Measurements from ENCODE around the gene WAS.
"Not testable (repeated sequence)": the region's sequence is repeated elsewhere in the genome, so short reads cannot be mapped to it uniquely, and the experiment has no call there.

The WAS gene

DNA sequence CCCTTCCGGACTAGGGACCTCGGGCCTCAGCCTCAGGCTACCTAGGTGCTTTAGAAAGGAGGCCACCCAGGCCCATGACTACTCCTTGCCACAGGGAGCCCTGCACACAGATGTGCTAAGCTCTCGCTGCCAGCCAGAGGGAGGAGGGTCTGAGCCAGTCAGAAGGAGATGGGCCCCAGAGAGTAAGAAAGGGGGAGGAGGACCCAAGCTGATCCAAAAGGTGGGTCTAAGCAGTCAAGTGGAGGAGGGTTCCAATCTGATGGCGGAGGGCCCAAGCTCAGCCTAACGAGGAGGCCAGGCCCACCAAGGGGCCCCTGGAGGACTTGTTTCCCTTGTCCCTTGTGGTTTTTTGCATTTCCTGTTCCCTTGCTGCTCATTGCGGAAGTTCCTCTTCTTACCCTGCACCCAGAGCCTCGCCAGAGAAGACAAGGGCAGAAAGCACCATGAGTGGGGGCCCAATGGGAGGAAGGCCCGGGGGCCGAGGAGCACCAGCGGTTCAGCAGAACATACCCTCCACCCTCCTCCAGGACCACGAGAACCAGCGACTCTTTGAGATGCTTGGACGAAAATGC, at the start of gene WAS:
TSS of gene WAS (plus strand) at position 389 of the 572 bp plus-strand sequence. CDS start at position 444, 55 bp downstream.
- DNase-seq (ENCODE audit: low read depth in 2 of 2) = peak in 1 of 2 experiments; percentile 20

DNA sequence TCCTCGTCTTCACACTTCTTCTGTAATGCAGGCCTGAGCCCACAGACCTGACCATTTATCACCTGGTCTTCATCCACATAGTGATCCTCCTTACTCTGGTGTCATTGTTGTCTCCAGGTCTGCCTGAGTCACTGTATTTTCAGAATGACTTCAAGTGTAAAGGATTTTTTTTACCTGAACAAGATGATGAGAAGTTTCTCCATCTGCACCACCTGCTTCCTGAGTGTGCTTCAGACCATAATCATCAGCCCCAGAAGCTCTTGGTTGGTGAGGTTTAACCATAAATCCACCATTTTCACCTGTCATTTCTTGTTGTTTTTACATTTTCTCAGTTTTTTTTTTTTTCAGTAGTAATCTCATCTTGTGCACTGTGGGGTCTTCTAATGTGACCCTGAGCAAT, 47.3 kb upstream of the WAS start:
- no peak for DNase-seq (ENCODE audit: low read depth in 2 of 2)

DNA sequence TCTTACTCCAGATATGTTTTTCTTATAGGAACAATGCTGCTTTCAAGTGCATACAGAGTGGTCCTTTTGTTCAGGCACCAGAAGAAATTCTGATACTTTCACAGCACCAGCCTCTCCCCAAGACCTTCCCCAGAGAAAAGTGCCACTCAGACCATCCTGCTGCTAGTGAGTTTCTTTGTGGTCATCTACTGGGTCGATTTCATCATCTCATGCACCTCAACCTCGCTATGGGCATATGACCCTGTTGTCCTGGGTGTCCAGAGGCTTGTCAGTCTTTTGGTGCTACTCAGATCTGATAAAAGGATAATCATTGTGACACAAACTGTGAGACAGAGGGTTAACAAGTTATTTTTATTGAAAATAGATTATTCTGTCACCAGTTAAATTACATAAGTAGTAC, 46.8 kb upstream of the WAS start:
- no peak for DNase-seq (ENCODE audit: low read depth in 2 of 2)

DNA sequence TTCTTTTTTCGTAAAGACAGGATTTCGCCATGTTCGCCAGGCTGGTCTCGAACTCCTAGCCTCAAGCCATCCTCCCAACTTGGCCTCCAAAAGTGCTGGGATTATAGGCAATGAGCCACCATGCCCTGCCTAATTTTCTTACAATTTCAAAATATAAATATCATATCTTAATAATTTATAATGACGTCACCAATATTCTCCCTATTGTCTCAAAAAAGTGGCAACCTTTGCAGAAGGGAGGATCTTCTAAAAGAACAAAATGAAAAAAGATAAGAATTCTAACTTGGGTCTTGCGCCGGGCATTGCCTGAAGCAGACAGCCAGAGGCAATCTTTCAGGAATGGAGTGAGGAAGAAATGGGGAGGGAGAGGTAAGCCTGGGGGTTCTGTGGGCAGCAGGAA, 37.9 kb upstream of the WAS start:
- no peak for DNase-seq (ENCODE audit: low read depth in 2 of 2)

DNA sequence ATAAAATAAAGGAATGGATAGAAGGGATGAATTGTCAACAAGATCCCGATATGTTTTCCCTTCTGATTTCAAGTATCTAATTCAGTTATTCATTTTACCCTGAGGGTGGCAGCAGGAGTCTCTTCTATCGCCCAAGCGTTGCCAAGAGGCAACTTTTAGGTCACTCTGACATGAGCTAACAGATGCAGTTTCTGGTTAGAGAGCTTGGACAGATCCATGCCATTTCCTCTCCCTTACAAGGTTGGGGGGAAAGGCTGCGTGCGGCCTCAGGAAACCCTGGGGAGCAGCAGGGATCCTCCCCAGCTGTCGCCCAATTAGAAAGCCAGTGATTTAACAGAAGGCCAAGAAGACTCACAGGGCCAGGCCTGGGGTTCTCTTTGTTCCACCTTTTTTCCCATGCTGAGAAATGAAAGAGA, 35.3 kb upstream of the WAS start:
- DNase-seq (ENCODE audit: low read depth in 2 of 2) = no peak

DNA sequence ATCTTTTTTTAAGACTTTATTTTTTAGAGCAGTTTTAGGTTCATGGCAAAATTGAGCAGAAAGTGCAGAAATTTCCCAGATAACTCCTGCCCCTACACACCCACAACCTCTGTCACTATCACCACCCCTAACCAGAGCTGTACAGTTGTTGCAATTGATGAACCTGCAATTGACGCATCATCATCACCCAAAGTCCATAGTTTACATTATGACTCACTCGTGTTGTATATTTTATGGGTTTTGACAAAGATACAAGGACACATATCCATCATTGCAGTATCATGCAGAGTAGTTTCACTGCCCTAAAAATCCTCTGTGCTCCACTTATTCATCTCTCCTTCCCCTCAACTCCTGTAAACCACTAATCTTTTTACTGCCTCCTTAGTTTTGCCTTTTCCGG, 34.5 kb upstream of the WAS start:
- no peak for DNase-seq (ENCODE audit: low read depth in 2 of 2)

DNA sequence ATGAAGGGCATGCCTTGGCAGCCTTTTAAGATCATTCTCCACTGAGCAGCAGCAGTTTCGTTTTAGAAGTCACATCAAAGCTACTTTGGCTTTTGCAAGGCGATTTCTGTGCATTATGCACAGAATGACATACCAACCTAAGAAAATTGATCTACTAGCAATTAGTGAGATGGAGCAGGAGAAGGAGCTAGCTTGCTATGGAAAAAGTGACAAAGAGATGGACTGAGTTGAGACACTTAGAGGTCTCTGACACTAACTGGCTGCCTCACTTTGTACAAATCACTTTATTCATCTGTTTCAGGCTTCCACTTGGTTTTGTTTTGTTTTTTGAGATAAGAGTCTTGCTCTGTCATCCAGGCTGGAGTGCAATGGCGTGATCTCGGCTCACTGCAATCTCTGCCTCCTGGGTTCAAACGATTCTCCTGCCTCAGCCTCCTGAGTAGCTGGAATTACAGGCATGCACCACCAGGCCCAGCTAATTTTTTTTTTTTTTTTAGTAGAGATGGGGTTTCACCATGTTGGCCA, 31.5 kb upstream of the WAS start:
- DNase-seq (ENCODE audit: low read depth in 2 of 2) = not testable (repeated sequence)

DNA sequence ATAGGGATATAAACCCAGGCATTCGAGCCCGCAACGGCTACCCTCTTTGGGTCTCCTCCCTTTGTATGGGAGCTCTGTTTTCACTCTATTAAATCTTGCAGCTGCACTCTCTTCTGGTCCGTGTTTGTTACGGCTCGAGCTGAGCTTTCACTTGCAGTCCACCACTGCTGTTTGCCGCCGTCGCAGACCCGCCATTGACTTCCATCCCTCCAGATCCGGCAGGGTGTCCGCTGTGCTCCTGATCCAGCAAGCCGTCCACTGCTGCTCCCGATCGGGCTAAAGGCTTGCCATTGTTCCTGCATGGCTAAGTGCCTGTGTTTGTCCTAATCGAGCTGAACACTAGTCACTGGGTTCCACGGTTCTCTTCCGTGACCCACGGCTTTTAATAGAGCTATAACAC, 28.9 kb upstream of the WAS start:
- DNase-seq (ENCODE audit: low read depth in 2 of 2) = not testable (repeated sequence)

DNA sequence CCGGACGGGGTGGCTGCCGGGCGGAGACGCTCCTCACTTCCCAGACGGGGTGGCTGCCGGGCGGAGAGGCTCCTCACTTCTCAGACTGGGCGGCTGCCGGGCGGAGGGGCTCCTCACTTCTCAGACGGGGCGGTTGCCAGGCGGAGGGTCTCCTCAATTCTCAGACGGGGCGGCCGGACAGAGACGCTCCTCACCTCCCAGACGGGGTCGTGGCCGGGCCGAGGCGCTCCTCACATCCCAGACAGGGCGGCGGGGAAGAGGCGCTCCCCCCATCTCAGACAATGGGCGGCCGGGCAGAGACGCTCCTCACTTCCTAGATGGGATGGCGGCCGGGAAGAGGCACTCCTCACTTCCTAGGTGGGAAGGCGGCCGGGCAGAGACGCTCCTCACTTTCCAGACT, 23.9 kb upstream of the WAS start:
- not testable (repeated sequence) for DNase-seq (ENCODE audit: low read depth in 2 of 2)

DNA sequence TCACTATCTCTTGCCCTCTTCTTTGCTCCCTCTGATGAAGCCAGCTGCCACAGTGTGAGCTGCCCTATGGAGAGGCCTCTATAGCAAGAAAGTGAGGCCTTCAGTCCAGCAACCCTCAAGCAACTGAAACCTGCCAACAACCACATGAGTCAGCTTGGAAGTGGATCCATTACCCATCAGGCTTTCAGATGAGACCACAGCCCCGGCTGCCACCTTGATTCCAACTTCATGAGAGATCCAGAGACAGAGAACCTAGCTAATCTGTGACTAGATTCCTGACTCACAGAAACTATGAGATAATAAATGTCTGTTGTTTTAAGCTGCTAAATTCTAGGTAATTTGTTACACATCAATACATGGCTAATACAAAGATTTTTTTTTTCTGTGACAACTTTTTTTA, 20.4 kb upstream of the WAS start:
- DNase-seq (ENCODE audit: low read depth in 2 of 2) = no peak

DNA sequence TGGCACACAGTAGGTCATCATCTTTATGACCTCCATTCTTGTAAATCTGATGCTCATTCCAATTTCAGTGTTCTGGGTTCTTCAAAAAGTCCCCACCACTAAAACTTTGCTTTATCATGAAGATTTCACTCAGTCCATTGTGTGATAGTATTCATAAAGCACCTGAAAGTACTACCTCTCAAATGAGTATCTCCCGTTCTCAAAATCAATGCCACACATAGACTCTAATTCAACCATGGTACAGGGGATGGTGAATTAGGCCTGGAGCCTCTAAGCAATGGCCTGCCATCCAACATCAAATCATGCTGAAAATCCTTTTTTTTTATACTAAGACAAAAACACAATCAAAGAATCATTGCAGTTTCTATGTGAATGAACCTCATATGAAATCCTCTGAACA, 19.4 kb upstream of the WAS start:
- DNase-seq (ENCODE audit: low read depth in 2 of 2) = no peak

DNA sequence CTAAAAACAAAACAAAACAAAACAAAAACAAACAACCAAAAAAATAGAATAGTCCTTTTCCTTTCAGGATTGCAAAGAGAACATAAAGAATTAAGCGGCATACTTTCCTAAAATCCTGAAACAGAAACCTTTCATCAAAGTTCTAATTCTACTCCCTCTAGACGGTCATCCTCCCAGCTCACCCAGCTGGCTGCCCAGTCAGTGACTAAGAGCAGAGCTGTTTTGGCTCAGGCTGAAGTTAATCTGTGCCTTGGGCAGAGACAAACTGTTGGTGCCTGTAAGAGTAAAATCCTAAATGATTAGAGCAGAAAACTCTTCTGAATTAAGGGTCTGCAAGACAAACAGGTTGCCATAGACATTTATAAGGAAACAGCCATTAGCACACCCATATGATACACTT, 17.6 kb upstream of the WAS start:
- DNase-seq (ENCODE audit: low read depth in 2 of 2) = no peak

DNA sequence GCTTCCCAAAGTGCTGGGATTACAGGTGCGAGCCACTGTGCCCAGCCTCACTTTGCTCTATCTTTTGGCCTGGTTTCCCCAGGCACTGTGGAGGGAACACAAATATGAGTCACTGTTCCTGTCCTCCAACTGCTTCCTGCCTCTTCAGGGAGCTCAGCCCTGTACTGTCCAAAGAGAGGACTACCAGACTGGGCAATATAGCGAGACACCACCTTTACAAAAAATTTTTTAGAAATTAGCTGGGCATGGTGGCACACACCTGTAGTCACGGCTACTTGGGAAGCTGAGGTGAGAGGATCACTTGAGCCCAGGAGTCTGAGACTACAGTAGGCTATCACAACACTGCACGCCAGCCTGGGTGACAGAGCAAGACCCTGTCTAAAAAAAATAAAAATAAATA, 16.9 kb upstream of the WAS start:
- no peak for DNase-seq (ENCODE audit: low read depth in 2 of 2)

DNA sequence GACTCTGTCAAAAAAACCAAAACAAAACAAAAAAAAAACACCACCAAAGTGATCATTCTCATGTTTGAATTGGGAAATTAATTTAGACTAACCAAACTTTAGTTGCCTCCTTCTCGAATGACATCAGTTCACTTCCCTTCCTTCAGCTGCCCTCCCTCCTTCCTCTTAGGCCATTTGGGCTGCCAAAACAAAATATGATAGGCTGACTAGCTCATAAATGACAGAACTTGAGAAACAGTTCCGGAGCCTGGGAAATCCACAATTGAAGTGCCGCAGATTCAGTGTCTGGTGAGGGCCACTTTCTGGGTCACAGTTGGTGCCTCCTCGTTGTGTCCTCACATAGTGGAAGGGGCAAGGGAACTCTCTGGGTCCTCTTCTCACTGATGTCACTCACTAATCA, 16.1 kb upstream of the WAS start:
- no peak for DNase-seq (ENCODE audit: low read depth in 2 of 2)

DNA sequence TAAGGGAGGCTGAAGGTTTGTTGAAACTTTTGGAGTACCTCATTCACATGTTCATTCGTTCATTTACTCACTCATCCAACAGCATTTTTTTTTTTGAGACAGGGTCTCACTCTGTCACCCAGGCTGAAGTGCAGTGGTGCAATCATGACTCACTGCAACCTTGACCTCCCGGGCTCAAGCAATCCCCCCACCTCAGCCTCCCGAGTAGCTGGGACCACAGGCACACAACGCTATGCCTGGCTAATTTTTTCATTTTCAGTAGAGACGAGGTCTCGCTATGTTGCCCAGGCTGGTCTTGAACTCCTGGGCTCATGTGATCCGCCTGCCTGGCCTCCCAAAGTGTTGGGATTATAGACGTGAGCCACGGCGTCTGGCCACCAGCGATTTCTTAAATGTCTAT, 15.4 kb upstream of the WAS start:
- DNase-seq (ENCODE audit: low read depth in 2 of 2) = not testable (repeated sequence)

DNA sequence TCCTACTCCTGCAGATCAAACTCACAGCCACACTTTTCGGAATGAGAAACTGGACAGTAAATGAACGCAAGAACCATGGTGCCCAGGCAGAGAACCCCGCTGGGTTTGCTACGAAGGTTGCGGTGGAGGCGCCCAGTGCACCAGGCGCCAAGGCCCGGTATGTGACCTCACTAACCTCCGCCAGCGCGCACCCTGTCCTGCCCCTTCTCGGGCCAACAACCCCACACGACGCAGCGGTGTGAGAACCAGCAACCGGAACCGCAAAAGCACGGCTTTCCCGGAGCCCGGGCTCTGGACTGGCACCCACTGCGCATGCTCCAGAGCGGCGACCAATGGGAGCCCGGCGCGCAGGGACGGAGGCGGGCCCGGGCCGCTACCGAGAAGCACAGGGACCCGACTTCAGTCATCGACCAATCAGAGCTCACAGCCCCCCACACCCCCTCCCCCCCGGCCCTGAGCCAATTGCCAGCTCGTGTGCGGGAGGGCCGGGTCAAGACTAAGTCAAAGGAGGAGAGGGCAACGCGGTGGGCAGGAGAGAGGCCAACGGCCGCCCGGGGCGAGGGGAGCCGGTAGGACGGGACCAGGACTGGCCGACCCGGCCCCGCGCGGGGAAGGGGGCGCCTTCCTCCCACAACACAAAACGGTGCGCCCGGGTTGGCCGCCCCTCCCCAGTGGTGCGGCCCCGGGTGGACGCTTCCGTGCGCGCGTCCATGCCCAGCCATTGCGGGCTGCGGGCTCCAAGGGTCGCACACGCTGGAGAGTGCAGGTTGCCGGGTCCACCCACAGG, 7.3 kb upstream of the WAS start:
- DNase-seq (ENCODE audit: low read depth in 2 of 2) = peak; percentile 76 to 80

DNA sequence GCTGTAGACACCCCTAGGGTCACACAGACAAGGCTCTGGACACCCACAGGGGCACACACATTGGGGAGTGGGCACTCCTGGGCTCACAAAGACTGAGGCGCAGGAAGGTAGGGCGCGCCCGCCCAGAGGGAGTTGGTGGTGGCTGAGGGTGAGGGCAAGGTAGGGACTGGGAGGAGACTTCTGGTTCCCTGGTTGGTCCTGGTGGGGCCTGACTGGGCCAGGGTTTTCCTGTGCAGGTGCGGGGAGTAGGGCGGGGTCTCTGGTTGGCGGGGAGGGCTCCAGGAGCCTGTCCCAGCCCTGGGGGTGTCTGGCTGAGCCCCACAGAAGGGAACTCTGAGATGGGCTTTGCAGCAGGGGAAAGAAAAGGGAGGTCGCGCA, 6.7 kb upstream of the WAS start:
- no peak for DNase-seq (ENCODE audit: low read depth in 2 of 2)

DNA sequence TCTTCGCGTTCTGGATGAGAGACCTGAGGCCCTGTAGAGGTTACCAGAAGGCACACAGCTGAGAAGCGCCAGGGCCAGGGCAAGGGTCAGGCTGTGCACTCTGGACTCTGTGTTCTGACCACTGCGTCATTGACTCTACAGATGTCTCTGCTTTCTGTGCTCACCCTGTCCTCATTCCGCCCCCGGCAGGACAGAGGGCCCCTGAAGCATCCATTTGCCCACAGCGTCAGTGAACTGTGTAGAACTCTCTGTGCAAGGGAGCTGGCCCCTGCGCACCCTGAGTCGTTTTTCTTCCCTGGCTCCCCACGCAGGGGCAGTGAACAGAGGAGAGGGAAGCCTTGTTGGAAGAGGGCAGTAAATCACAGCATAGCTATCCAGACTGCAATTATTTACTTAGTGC, 6.1 kb upstream of the WAS start:
- DNase-seq (ENCODE audit: low read depth in 2 of 2) = no peak

DNA sequence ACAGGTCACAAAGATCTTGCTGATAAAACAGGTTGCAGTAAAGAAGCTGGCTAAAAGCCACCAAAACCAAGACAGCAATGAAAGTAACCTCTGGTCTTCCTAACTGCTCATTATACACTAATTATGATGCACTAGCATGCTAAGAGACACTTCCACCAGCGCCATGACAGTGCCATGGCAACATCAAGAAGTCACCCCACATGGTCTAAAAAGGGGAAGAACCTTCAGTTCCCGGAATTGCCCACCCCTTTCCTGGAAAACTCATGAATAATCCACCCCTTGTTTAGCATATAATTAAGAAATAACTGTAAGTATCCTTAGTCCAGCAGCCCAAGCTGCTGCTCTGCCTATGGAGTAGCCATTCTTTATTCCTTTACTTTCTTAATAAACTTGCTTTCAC, 3.1 kb upstream of the WAS start:
- DNase-seq (ENCODE audit: low read depth in 2 of 2) = peak in 1 of 2 experiments; percentile 20

DNA sequence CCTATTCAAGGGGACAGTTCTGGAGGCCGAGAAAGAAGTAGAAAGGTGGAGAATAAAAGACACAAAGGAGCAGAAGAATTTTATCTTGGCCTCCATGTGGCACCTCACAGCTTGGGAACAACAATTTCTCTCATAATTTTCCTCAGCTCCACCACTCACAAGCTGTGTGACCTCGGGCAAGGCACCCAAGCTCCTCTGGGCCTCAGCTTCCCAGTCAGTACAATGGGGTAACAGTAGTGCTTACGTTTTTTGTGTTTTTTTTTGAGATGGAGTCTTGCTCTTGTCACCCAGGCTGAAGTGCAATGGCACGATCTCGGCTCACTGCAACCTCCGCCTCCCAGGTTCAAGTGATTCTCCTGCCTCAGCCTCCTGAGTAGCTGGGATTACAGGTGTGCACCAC, 2.7 kb upstream of the WAS start:
- not testable (repeated sequence) for DNase-seq (ENCODE audit: low read depth in 2 of 2)

DNA sequence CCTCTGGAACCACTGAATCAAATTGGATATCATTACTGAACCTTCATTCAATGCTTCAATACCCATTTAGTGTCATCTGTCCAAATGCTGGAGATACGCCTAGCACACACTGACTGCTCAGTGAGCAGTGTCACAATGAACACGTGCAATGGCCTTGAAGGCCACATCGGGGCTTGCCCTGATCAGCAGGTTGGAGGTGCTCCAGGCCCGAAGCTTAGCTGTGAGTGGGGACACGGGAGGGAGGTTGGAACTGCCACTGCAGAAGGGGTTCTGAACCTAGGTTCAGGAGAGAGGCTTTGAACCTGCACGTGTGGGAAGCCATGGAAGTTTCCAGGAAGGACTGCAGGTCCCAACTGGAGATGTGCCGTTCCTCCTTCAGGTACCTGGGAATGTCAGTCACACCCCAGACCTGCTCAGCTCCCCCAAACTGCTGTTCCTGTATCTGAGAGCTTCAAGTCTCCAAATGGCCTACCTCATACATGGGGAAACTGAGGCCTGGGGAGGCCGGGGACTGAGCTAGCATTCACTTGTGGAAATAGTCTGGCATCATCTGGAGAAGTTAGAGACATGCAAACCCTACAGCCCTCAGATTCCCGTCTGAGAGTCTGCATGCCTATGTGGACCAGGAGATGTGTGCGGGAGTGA, 1.9 kb upstream of the WAS start:
- DNase-seq (ENCODE audit: low read depth in 2 of 2) = no peak

DNA sequence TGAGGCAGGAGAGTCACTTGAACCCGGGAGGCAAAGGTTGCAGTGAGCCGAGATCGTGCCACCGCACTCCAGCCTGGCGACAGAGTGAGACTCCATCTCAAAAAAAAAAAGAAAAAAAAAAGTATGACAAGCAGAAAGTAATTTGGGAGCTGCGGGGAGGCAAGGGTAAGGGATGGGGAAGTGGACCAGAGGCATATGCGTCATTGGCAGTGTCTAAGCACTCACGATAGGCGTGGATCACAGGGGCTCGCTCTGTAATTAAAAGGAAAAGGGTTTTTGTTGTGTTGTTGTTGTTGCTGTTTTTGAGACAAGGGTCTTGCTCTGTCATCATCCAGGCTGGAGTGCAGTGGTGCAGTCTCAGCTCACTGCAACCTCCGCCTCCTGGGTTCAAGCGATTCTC, 804 bp upstream of the WAS start:
- DNase-seq (ENCODE audit: low read depth in 2 of 2) = not testable (repeated sequence)

DNA sequence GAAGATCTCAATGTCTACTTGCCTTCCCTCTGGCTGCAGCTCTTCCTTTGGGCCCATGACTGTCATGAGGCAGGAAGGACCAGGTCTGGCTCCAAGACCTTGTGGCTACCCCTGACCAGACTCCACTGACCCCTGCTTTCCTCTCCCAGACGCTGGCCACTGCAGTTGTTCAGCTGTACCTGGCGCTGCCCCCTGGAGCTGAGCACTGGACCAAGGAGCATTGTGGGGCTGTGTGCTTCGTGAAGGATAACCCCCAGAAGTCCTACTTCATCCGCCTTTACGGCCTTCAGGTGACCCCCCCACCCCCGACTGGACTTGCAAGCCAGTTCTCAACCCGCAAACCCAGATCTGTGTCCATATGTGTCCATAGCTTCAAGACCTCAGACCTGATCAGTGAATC, 535 bp downstream of the WAS start:
- no peak for DNase-seq (ENCODE audit: low read depth in 2 of 2)
